HG03196 (cell line): ENCODE measurements around the gene DRD1.
A peak's percentile ranks its signal among the peaks of the same experiment; 100 is the strongest.
"Not testable (repeated sequence)": the region's sequence is repeated elsewhere in the genome, so short reads cannot be mapped to it uniquely, and the experiment has no call there.

Source experiments
- ATAC-seq: cut with Tn5 transposase; IDR thresholded peaks from one replicate; pipeline ENCODE4 v1.9.1; 2021; ENCODE audit not compliant: unreplicated experiment

The DRD1 gene

GRCh38 chr5:175468892-175469291 is 24.9 kb upstream of the DRD1 start:
- ATAC-seq, result no peak

DNA sequence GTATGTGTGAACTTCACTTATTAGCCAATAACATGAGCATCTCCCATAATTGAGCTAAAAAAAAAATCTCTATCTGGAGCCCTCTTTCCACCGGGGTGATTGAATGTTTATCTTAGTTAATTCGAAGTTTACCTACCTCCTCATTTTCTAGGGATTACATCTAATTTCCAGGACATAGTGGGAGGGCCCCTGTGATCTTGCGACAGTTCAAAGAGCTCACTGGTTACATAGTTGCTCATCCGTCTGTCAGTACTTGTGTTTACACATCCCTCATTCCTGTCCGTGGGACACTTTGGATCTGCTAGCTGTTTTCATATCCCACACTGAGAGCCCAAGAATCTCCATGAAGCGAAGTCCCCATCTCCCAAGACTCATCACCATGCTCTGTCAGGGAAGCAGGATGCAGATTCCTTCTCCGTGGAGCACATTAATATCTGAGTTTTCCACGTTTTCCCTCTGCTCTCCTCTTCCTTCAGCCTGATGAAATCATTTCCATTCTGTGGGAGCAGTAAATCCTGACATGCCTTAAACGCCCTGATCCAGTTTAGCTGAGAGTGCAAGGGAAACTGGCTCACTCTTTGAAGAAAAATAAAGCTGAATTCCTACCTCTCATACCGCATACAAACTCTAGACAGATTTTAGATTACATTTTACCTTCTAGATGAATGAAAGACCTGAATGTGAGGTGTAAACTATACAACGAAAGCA is 24.2 kb upstream of the DRD1 start:
- ATAC-seq, result no peak

- no peak for ATAC-seq
Observed at GRCh38 chr5:175466700-175467318, 22.8 kb upstream of the DRD1 start.

- no peak for ATAC-seq
Observed at GRCh38 chr5:175465282-175465681, 21.3 kb upstream of the DRD1 start.

DNA sequence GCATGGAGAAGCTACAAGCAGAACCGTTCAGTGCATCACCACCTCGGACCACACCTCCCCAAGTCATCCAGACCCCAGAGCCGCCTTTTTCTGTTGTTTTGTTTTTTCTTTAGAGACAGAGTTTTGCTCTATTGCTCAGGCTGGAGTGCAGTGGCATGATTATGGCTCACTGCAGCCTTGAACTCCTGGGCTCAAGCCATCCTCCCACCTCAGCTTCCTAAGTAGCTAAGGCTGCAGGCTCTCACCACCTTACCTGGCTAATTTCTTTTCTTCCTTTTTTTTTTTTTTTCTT is 20.9 kb upstream of the DRD1 start:
- no peak for ATAC-seq

DNA sequence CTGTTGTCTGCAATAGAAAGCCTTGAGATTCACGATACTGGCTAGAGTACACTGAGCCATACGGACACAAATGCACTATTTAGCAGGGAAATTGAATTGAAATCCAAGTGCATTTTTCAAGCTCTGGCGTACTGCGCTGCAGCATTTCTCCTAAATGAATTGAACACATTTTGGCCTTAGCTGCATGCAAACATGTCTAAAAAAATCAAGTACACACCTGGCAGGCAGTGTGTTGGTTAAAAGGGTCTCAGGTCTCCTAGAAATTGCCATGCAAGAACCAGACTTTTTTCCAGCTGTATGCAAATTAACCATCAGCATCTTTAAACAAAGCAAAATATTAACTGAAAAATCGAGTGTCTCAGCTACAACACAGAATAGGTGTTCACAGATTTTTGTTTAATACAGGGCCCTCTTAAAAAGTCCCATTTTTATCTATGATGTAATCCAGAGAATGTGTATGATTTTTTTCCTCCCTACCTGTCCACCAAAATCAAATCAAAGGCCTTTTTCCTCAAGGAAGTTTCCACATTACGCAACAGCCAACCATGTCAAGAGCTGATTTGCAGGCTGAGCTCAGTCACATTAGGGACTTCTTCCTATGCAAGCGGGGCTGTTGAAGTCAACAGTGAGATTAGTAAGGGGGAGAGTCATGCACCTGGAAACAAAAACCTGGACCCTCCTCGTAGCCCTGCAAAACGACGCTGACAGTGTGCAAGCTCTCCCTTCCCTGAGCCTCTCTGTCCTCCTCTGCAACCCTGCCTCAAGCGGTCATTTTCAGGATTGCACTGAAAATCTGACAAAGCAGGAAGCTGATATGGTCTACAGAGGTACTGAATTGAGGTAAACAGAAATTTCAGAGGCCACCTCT is 20.3 kb upstream of the DRD1 start:
- ATAC-seq, result peak; percentile 94

DNA sequence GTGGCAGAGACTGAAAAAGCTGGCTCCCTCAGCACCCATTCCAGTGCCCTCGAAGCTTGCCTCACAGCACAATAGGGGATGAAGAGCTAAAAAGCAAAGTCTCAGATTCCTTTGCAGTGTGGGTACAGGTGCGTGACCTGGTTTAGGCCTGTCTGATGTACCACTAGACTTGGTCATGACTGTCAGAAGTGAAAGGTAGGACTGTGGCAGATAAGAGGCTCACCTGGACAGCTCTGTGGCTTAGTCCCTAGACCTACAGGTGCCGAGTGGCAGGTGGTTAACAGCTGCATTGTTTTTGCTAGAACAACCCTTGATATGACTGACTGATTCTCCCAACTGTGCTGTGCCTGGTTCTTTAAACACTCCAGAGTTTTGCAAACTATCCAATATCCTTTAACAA is 19.7 kb upstream of the DRD1 start:
- ATAC-seq, result no peak

DNA sequence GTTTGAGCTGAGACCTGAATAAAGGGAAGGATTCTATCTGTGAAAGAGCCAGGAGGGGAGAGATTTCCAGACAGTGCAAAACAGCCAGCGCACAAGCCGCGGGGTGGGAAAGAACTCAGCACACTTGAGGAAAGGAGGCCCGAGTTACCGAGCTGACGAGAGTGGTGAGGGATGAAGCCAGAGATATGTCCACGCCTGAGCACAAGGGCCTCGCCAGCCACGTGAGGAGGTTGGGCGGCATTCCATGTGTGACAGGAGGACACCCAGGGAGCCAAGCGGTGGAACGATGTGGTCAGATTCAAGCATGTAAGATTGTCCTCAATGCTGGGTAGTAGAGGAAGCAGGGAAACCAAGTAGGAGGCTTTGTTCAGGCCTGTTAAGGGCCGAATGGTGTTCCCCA is 17.4 kb upstream of the DRD1 start:
- ATAC-seq, result no peak

DNA sequence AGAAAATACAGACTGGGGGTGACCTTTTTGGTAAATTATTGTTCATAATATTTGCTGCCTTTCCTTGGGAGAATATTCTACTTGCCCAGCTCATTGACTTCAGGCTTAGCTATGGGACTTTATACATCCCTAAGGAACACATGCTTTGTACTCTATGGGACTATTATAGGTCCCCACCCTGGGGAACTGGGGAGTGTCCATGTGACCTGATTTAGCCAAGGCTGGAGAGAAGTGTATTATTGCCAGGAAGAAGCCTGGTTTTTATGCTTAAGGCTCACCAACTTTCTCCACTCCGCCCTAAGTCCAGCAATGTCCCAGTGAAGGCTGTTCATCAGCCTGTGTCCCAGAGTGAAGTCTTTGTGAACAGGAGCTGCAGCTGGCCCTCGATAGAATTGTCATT is 16.6 kb upstream of the DRD1 start:
- ATAC-seq, result no peak

- ATAC-seq, result no peak
Observed at GRCh38 chr5:175460126-175460525, 16.1 kb upstream of the DRD1 start.

DNA sequence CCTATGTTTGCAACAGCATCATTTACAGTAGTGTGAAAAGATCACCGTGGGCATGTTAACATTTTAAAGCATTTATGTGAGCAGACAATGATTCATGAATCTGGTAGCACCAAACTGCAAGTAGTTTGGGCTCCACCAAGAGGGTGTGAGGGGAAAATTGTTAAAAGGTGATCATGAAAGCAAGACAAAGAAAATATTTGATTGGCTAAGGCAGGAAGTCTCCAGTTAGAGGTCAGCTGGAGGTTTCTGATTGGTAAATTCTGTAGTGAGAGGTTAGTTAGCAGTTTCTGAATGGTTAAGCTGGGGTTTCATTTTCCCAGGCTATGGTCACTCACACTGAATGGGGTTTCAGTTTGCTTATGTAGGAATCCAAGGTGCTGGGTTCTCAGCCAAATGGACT is 13.5 kb upstream of the DRD1 start:
- peak; percentile 89 for ATAC-seq

DNA sequence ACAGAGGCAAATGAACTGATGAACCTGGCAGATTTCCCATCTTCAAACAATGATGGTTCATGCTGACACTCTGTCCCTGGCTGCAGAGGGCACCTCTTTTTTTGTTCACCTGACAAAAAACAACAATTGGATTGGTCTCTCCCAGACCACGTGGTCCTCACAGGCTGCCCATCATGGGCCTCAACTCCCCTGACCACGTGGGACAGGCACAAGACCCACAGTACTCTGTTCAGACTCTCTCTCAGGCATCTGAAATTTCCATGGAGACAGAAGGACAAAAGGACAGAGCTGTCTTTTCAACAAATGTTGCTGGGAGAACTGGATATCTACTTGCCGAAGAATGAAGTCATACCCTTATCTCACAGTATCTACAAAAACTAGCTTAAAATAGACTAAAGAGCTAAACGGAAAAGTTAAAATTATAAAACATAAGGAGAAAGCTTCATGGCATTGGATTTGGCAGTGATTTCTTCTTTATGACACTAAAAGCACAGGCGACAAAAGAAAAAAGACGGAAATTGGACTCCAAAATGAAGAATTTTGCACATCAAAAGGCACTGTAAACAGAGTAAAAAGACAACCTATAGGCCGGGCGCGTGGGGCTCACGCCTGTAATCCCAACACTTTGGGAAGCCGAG is 12.2 kb upstream of the DRD1 start:
- no peak for ATAC-seq

- ATAC-seq, result not testable (repeated sequence)
Observed at GRCh38 chr5:175454338-175454737, 10.4 kb upstream of the DRD1 start.

DNA sequence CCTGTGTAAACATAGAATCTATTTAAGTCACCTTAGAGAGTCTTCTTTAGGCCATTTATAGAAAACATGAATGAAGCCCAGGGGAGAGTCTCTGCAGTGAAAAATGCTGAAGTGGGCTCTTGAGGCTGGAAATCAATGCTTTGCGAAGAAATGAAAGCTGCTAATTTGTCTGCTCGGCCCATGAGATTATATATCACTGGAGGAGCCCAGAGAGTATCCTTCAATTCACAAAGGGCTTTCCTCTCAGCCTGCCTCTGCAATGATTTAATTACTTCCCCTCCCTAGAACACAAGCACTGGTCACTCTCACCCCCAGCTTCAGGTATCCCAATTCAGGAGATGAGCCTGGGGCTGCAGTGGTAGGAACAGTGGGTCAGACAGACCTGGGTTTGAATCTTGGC is 8.2 kb upstream of the DRD1 start:
- no peak for ATAC-seq

GRCh38 chr5:175448276-175448675 is 4.3 kb upstream of the DRD1 start:
- no peak for ATAC-seq

GRCh38 chr5:175447571-175447970 is 3.6 kb upstream of the DRD1 start:
- no peak for ATAC-seq

DNA sequence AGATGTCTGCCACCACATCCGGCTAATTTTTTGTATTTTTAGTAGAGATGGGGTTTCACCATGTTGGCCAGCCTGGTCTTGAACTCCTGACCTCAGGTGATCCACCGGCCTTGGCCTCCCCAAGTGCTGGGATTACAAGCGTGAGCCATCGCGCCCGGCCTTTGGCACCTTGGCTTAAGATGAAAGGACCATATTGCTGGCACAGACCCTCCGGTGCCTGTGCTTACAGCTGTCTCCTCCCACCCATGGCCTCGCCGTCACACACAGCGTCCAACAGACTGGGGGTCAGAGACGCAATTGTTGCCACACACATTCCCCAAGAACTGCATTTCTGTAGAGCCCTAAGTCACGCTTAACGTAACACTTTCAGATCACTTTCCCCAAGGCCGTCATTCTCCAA is 2.4 kb upstream of the DRD1 start:
- not testable (repeated sequence) for ATAC-seq

- no peak for ATAC-seq
Observed at GRCh38 chr5:175444905-175445456, 999 bp upstream of the DRD1 start.

DNA sequence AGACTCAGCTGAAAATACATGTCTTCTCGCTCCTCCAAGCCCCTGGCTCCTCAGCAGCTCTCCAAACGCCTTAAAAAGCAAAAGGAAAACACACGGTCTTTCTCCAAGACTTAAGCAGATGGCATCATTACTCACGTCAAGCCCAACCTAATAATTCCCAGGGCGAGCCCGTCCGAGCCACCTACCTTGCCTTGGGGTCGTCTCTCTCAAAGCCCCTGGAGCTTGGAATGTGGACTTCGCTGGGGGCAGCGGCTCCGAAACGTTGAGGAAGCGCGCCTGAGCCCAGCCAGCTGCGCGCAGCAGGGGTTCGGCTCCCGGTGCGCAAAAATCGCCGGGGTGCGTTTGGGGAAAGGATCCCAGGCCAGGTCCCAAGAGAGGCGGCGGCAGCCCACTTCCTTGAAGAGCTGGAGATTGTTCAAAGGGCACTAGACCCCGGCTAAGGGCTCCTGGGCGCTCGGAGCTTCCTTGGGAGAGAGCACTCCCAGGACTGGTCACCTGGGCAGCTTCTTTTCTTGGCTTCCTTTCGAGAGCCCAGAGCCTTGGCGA is 395 bp downstream of the DRD1 start:
- no peak for ATAC-seq

DNA sequence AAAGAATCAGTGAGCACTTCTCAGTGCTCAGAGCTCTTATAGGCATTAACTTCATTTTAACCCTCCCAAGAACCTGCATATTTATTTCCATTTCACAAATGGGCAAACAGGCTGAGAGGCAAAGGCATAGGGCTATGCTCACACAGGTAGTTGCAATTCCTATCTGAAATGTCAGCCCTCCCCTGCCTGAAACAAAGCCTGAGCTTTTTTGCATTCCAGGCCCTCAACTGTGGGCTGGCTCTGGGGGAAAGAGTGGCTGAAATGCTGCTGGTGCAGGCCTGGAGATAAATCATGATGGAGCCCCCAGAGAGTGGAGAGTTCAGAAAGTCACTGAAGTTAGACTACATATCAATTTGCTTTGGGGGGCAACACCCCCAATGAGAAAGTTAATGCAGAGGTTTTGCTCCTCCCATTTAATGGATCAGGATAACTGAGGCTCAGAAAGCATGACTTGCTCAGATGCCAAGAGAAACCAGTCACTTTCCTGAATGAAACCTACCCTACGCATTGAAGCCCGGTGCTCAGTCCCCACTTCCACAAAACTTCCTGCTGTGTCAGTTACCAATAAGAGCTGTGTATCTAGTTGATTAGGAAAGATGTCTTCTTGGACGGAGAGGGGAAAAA is 5.6 kb downstream of the DRD1 start:
- no peak for ATAC-seq

DNA sequence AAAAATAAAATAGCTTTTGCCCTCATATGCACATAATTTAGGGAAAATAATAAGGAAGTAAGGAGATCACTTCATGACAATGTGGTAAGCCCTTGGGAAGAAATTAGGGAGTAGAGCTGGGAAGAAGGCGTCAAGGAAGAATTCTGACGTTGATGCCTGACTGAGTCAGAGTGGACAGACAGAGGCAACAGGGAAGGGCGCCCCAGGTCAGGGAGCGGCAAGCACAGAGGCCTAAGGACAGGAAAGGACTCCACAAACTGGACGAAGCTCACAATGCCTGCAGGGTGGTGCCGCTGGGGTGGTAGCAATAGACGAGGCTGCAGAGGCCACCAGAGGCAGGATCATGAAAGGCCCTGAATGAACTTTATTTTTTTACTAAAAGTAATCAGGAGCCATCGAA is 7.6 kb downstream of the DRD1 start:
- no peak for ATAC-seq
